Astrocyte of the spinal cord (primary cell): ENCODE measurements around the gene SLC66A2.

Experiments used
- DNase-seq: peaks from one replicate; pipeline ENCODE4 v3.0.0; 2011; ENCODE audit warnings: low read depth, low spot score
- H3K4me3 ChIP-seq: 2 replicates; pipeline ENCODE4 v1.5.1; 2011; ENCODE audit warnings: low read depth, mild to moderate bottlenecking, low read length, moderate library complexity
- in situ Hi-C: cut with HindIII; loops from 2 replicates; pipeline ENCODE4 v1.10.0; 2017; ENCODE audit warnings: low sequenced_read_pairs
- TF ChIP-seq, protein P1 (sequence below): IDR thresholded peaks from 2 replicates; pipeline ENCODE4 v1.5.1; 2012; ENCODE audit warnings: low read depth, mild to moderate bottlenecking, low read length, inconsistent platforms

The SLC66A2 gene

GRCh38 chr18:79971986-79972385, 20.5 kb upstream of the SLC66A2 start:
- in situ Hi-C loops = no loop called here
- TF ChIP-seq, protein P1, sequence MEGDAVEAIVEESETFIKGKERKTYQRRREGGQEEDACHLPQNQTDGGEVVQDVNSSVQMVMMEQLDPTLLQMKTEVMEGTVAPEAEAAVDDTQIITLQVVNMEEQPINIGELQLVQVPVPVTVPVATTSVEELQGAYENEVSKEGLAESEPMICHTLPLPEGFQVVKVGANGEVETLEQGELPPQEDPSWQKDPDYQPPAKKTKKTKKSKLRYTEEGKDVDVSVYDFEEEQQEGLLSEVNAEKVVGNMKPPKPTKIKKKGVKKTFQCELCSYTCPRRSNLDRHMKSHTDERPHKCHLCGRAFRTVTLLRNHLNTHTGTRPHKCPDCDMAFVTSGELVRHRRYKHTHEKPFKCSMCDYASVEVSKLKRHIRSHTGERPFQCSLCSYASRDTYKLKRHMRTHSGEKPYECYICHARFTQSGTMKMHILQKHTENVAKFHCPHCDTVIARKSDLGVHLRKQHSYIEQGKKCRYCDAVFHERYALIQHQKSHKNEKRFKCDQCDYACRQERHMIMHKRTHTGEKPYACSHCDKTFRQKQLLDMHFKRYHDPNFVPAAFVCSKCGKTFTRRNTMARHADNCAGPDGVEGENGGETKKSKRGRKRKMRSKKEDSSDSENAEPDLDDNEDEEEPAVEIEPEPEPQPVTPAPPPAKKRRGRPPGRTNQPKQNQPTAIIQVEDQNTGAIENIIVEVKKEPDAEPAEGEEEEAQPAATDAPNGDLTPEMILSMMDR = no peak
- no peak overlapping the region for H3K4me3 ChIP-seq
- DNase-seq = no peak

DNA sequence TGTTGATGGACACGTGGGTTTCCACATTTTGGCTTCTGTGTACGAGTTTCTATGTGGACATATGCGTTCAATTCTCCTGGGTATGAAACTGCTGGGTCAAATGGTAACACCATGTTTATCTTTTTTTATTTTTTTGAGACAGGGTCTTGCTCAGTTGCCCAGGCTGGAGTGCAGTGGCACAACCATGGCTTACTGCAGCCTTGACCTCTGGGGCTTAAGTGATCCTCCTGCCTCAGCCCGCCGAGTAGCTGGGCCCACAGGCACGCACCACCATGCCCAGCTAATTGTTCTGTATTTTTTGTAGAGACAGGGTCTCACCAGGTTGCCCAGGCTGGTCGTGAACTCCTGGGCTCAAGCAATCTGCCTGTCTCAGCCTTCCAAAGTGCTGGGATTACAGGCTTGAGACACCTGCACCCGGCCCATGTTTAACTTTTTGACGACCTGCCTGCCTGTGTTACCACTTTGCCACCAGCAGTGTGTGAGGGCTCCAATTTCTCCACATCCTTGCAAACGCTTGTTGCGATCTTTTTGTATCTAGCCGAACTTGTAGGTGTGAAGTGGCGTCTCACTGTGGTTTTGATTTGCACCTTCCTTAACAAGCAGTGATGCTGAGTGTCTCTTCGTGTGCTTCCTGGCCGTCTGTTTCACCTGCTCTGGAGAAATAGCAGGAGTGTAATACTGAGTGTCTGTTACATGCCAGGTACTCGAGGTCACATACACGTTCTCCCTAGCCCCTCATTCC, 19.9 kb upstream of the SLC66A2 start:
- H3K4me3 ChIP-seq = no peak overlapping the region
- TF ChIP-seq, protein P1 = no peak
- in situ Hi-C loops = no loop called here
- no peak for DNase-seq

GRCh38 chr18:79970419-79971133, 19.1 kb upstream of the SLC66A2 start:
- in situ Hi-C loops = no loop called here
- TF ChIP-seq, protein P1 = no peak
- no peak for DNase-seq
- no peak overlapping the region for H3K4me3 ChIP-seq

DNA sequence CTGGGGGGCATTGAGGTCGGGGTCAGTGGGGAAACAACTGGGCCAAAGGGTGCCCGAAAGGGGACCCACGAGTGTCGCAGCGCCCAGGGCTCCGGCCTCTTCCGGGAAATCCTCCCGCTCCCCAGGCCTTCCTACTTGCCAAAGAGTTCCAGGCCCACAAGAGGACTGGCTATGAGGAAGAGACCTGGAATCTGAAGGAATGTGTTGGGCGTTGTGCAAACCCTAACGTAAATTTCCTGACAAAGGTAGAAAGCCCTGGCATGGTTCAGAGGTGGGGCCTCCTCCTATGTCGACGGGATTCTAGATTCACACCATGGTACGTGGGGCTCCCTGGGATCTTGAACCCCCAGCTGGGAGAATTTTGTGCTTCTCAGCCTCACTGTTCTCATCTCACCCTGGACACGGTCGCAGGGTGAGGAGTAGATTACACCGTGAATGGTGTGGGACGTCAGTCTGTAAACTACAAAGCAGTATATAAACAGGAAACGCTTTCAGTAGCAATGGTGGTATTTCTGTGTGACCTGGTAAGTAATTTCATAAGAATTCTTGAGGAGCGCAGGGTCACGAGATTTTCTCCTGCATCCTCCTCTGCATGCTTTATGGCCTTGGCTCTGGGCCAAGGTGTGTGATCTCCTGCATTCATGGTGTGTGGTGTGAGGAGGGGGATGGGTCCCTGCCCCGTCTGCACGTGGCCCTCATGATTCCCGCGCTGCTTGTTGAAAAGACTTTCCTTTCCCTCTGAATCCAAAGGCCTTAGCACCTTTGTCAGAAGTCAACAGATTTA, 13.9 kb upstream of the SLC66A2 start:
- H3K4me3 ChIP-seq = peak overlapping the region; percentile 43
- TF ChIP-seq, protein P1 = no peak
- in situ Hi-C loops = no loop called here
- DNase-seq = peak; percentile 66

GRCh38 chr18:79964330-79965118, 13.1 kb upstream of the SLC66A2 start, which contains the start of gene HSBP1L1:
HSBP1L1 (plus strand) TSS chr18:79964643; CDS start chr18:79964736, 93 bp downstream.
- DNase-seq = no peak
- TF ChIP-seq, protein P1 = peak; percentile 9
- peak within 1 kb of the TSS; percentile 43 for H3K4me3 ChIP-seq
- in situ Hi-C loops = no loop called here
